ENCODE results near the gene FAXC.
"Not testable (repeated sequence)": the region's sequence is repeated elsewhere in the genome, so short reads cannot be mapped to it uniquely, and the experiment has no call there.

FAXC gene

GRCh38 chr6:99269207-99269606 lies 80.3 kb downstream of the FAXC start:
- Histone ChIP-seq H3K36me3 (ENCODE audit: control insufficient read depth in 5 of 5, insufficient read depth in 5 of 5, low read length in 5 of 5) (no peaks in the 10 kb centered on the region), H3K27me3 (ENCODE audit: control insufficient read depth in 5 of 5, insufficient read depth in 4 of 5, low read length in 5 of 5) (peaks cover 0 to 3% (median 0%) of the 10 kb centered on the region in 5 donors), H3K9ac (ENCODE audit: low read length in 5 of 5) (no peak overlapping the region), H3K9me3 (ENCODE audit: control insufficient read depth in 5 of 5, low read length in 5 of 5) (peaks cover 0 to 3% (median 0%) of the 10 kb centered on the region in 5 donors), H3K27ac (ENCODE audit: low read depth, low read length) (no peak overlapping the region), H3K4me1 (ENCODE audit: control insufficient read depth in 5 of 5, insufficient read depth in 5 of 5, low read length in 5 of 5) (no peaks in the 10 kb centered on the region), H3K4me3 (ENCODE audit: low read depth in 1 of 5, low read length in 5 of 5) (no peak overlapping the region)

GRCh38 chr6:99266996-99267395 lies 82.5 kb downstream of the FAXC start:
- H3K36me3 ChIP-seq (ENCODE audit: control insufficient read depth in 5 of 5, insufficient read depth in 5 of 5, low read length in 5 of 5); H3K9ac ChIP-seq (ENCODE audit: low read length in 5 of 5); H3K27me3 ChIP-seq (ENCODE audit: control insufficient read depth in 5 of 5, insufficient read depth in 4 of 5, low read length in 5 of 5); H3K4me3 ChIP-seq (ENCODE audit: low read depth in 1 of 5, low read length in 5 of 5); H3K27ac ChIP-seq (ENCODE audit: low read depth, low read length); H3K9me3 ChIP-seq (ENCODE audit: control insufficient read depth in 5 of 5, low read length in 5 of 5); H3K4me1 ChIP-seq (ENCODE audit: control insufficient read depth in 5 of 5, insufficient read depth in 5 of 5, low read length in 5 of 5): not testable (repeated sequence)

GRCh38 chr6:99265447-99265846 lies 84.0 kb downstream of the FAXC start:
- not testable (repeated sequence) for H3K4me3 ChIP-seq (ENCODE audit: low read depth in 1 of 5, low read length in 5 of 5); H3K36me3 ChIP-seq (ENCODE audit: control insufficient read depth in 5 of 5, insufficient read depth in 5 of 5, low read length in 5 of 5); H3K27me3 ChIP-seq (ENCODE audit: control insufficient read depth in 5 of 5, insufficient read depth in 4 of 5, low read length in 5 of 5); H3K9ac ChIP-seq (ENCODE audit: low read length in 5 of 5); H3K9me3 ChIP-seq (ENCODE audit: control insufficient read depth in 5 of 5, low read length in 5 of 5); H3K4me1 ChIP-seq (ENCODE audit: control insufficient read depth in 5 of 5, insufficient read depth in 5 of 5, low read length in 5 of 5); H3K27ac ChIP-seq (ENCODE audit: low read depth, low read length)

GRCh38 chr6:99254616-99255550 lies 94.6 kb downstream of the FAXC start:
- Histone ChIP-seq H3K36me3 (ENCODE audit: control insufficient read depth in 5 of 5, insufficient read depth in 5 of 5, low read length in 5 of 5) (no peaks in the 10 kb centered on the region), H3K9ac (ENCODE audit: low read length in 5 of 5) (no peak overlapping the region), H3K4me1 (ENCODE audit: control insufficient read depth in 5 of 5, insufficient read depth in 5 of 5, low read length in 5 of 5) (peaks cover 0 to 2% (median 0%) of the 10 kb centered on the region in 5 donors), H3K9me3 (ENCODE audit: control insufficient read depth in 5 of 5, low read length in 5 of 5) (no peaks in the 10 kb centered on the region), H3K4me3 (ENCODE audit: low read depth in 1 of 5, low read length in 5 of 5) (no peak overlapping the region), H3K27ac (ENCODE audit: low read depth, low read length) (no peak overlapping the region), H3K27me3 (ENCODE audit: control insufficient read depth in 5 of 5, insufficient read depth in 4 of 5, low read length in 5 of 5) (peaks cover 0 to 3% (median 0%) of the 10 kb centered on the region in 5 donors)

GRCh38 chr6:99253271-99253670 lies 96.2 kb downstream of the FAXC start:
- H3K27me3 ChIP-seq (ENCODE audit: control insufficient read depth in 5 of 5, insufficient read depth in 4 of 5, low read length in 5 of 5), result peaks cover 0 to 3% (median 0%) of the 10 kb centered on the region in 5 donors
- H3K4me1 ChIP-seq (ENCODE audit: control insufficient read depth in 5 of 5, insufficient read depth in 5 of 5, low read length in 5 of 5), result peaks cover 0 to 2% (median 0%) of the 10 kb centered on the region in 5 donors
- no peak overlapping the region for H3K9ac ChIP-seq (ENCODE audit: low read length in 5 of 5)
- no peaks in the 10 kb centered on the region for H3K9me3 ChIP-seq (ENCODE audit: control insufficient read depth in 5 of 5, low read length in 5 of 5)
- no peaks in the 10 kb centered on the region for H3K36me3 ChIP-seq (ENCODE audit: control insufficient read depth in 5 of 5, insufficient read depth in 5 of 5, low read length in 5 of 5)
- no peak overlapping the region for H3K27ac ChIP-seq (ENCODE audit: low read depth, low read length)
- no peak overlapping the region for H3K4me3 ChIP-seq (ENCODE audit: low read depth in 1 of 5, low read length in 5 of 5)

GRCh38 chr6:99252421-99252820 lies 97.1 kb downstream of the FAXC start:
- H3K27me3 ChIP-seq (ENCODE audit: control insufficient read depth in 5 of 5, insufficient read depth in 4 of 5, low read length in 5 of 5), result peaks cover 0 to 3% (median 0%) of the 10 kb centered on the region in 5 donors
- no peak overlapping the region for H3K9ac ChIP-seq (ENCODE audit: low read length in 5 of 5)
- H3K9me3 ChIP-seq (ENCODE audit: control insufficient read depth in 5 of 5, low read length in 5 of 5), result no peaks in the 10 kb centered on the region
- H3K27ac ChIP-seq (ENCODE audit: low read depth, low read length), result no peak overlapping the region
- no peak overlapping the region for H3K4me3 ChIP-seq (ENCODE audit: low read depth in 1 of 5, low read length in 5 of 5)
- H3K36me3 ChIP-seq (ENCODE audit: control insufficient read depth in 5 of 5, insufficient read depth in 5 of 5, low read length in 5 of 5), result no peaks in the 10 kb centered on the region
- H3K4me1 ChIP-seq (ENCODE audit: control insufficient read depth in 5 of 5, insufficient read depth in 5 of 5, low read length in 5 of 5), result peaks cover 0 to 2% (median 0%) of the 10 kb centered on the region in 5 donors

DNA sequence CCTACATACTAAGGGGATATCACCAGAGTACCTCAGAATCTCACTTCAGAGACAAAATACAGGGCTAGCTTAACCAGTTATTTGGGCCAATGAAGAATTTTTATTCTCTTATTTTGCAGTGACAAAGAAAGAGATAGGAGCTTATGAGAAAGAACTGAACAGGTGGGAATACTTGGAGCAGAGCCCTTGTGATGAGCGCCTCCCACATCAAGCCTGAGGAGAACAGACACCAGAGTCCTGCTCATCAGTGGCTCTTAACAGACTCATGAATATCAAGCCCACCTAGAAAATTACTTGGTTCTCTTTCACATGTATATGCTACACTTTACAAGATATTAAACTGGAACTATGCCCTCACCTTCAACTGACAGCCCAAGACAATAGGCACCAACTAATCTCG lies 99.0 kb downstream of the FAXC start:
- Histone ChIP-seq H3K9ac (ENCODE audit: low read length in 5 of 5) (no peak overlapping the region), H3K27me3 (ENCODE audit: control insufficient read depth in 5 of 5, insufficient read depth in 4 of 5, low read length in 5 of 5) (peaks cover 0 to 3% (median 2%) of the 10 kb centered on the region in 5 donors), H3K4me1 (ENCODE audit: control insufficient read depth in 5 of 5, insufficient read depth in 5 of 5, low read length in 5 of 5) (peaks cover 0 to 2% (median 0%) of the 10 kb centered on the region in 5 donors), H3K36me3 (ENCODE audit: control insufficient read depth in 5 of 5, insufficient read depth in 5 of 5, low read length in 5 of 5) (no peaks in the 10 kb centered on the region), H3K9me3 (ENCODE audit: control insufficient read depth in 5 of 5, low read length in 5 of 5) (peaks cover 0 to 2% (median 0%) of the 10 kb centered on the region in 5 donors), H3K27ac (ENCODE audit: low read depth, low read length) (no peak overlapping the region), H3K4me3 (ENCODE audit: low read depth in 1 of 5, low read length in 5 of 5) (no peak overlapping the region)

DNA sequence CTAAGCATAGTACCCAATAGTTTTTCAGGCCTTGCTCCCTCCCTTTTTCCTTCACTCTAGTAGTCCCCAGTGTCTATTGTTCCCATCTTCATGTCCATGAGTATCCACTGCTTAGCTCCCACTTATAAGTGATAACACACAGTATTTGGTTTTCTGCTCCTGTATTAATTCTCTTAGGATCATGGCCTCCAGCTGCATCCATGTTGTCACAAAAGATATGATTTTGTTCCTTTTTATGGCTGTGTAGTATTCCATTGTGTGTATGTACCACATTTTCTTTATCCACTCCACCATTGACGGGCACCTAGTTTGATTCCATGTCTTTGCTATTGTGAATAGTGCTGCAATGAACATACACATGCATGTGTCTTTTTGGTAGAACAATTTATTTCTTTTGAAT lies 102.9 kb downstream of the FAXC start:
- no peaks in the 10 kb centered on the region for H3K36me3 ChIP-seq (ENCODE audit: control insufficient read depth in 5 of 5, insufficient read depth in 5 of 5, low read length in 5 of 5)
- H3K9me3 ChIP-seq (ENCODE audit: control insufficient read depth in 5 of 5, low read length in 5 of 5), result peaks cover 0 to 2% (median 0%) of the 10 kb centered on the region in 5 donors
- H3K9ac ChIP-seq (ENCODE audit: low read length in 5 of 5), result no peak overlapping the region
- H3K27ac ChIP-seq (ENCODE audit: low read depth, low read length), result no peak overlapping the region
- H3K4me3 ChIP-seq (ENCODE audit: low read depth in 1 of 5, low read length in 5 of 5), result no peak overlapping the region
- no peaks in the 10 kb centered on the region for H3K4me1 ChIP-seq (ENCODE audit: control insufficient read depth in 5 of 5, insufficient read depth in 5 of 5, low read length in 5 of 5)
- peaks cover 0 to 5% (median 0%) of the 10 kb centered on the region in 5 donors for H3K27me3 ChIP-seq (ENCODE audit: control insufficient read depth in 5 of 5, insufficient read depth in 4 of 5, low read length in 5 of 5)

- Histone ChIP-seq H3K4me3 (ENCODE audit: low read depth in 1 of 5, low read length in 5 of 5) (no peak overlapping the region), H3K27me3 (ENCODE audit: control insufficient read depth in 5 of 5, insufficient read depth in 4 of 5, low read length in 5 of 5) (peaks cover 0 to 4% (median 0%) of the 10 kb centered on the region in 5 donors), H3K9me3 (ENCODE audit: control insufficient read depth in 5 of 5, low read length in 5 of 5) (peaks cover 0 to 2% (median 0%) of the 10 kb centered on the region in 5 donors), H3K4me1 (ENCODE audit: control insufficient read depth in 5 of 5, insufficient read depth in 5 of 5, low read length in 5 of 5) (no peaks in the 10 kb centered on the region), H3K36me3 (ENCODE audit: control insufficient read depth in 5 of 5, insufficient read depth in 5 of 5, low read length in 5 of 5) (no peaks in the 10 kb centered on the region), H3K9ac (ENCODE audit: low read length in 5 of 5) (no peak overlapping the region), H3K27ac (ENCODE audit: low read depth, low read length) (no peak overlapping the region)
Measured at GRCh38 chr6:99241905-99242534, 107.5 kb downstream of the FAXC start.

- no peaks in the 10 kb centered on the region for H3K36me3 ChIP-seq (ENCODE audit: control insufficient read depth in 5 of 5, insufficient read depth in 5 of 5, low read length in 5 of 5)
- H3K27me3 ChIP-seq (ENCODE audit: control insufficient read depth in 5 of 5, insufficient read depth in 4 of 5, low read length in 5 of 5), result peaks cover 0 to 7% (median 4%) of the 10 kb centered on the region in 5 donors
- H3K4me3 ChIP-seq (ENCODE audit: low read depth in 1 of 5, low read length in 5 of 5), result no peak overlapping the region
- no peaks in the 10 kb centered on the region for H3K4me1 ChIP-seq (ENCODE audit: control insufficient read depth in 5 of 5, insufficient read depth in 5 of 5, low read length in 5 of 5)
- H3K9ac ChIP-seq (ENCODE audit: low read length in 5 of 5), result no peak overlapping the region
- H3K27ac ChIP-seq (ENCODE audit: low read depth, low read length), result no peak overlapping the region
- H3K9me3 ChIP-seq (ENCODE audit: control insufficient read depth in 5 of 5, low read length in 5 of 5), result no peaks in the 10 kb centered on the region
Measured at GRCh38 chr6:99236010-99236409, 113.5 kb downstream of the FAXC start.

Data from subcutaneous abdominal adipose tissue (tissue), 5 donors.